Ovary (tissue), 3 donors: ENCODE results near the gene APLN.

Source experiments
- EP300 ChIP-seq: sonication (generic); formaldehyde crosslinking; IDR thresholded peaks from one replicate; pipeline ENCODE4 v1.6.1; 2017; ENCODE audit warnings: antibody characterized with exemption
- POLR2A ChIP-seq: fragments of 450-650 bp; IDR thresholded peaks from one replicate; pipeline ENCODE4 v1.6.1; 2017; ENCODE audit warnings: antibody characterized with exemption, mild to moderate bottlenecking, moderate library complexity
- TF ChIP-seq, protein P1 (sequence below), 3 donors: fragments of 450-650 bp in 2 of 3; fragments of 200-600 bp in 1 of 3; IDR thresholded peaks; one replicate each; pipeline versions ENCODE4 v1.5.1 to v1.8.0; 2016 to 2022; ENCODE audit warnings: antibody characterized with exemption in 3 of 3, mild to moderate bottlenecking in 1 of 3
- donor health status: DM: no; HTN: no; CAD: no.

DNA sequence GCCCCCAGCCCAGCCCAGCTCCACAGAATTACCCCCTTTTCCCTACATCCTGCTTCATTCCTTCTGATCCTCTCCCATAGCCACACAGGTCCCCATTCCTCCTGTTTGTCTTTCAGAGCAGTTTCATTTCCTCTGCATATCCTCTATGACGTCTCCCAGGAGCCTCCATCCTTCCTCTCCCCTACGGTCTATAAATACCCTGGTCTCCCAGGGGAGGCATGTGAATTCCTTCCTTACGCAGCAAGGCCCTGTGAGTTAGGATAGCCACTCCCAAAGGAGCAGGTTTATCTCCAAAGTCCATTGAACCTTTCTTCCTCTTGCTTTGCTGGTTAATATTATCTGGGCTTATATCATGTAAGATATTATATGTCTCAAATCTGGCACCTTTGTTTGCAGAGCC is 8.4 kb upstream of the APLN start:
- TF ChIP-seq, protein P1, sequence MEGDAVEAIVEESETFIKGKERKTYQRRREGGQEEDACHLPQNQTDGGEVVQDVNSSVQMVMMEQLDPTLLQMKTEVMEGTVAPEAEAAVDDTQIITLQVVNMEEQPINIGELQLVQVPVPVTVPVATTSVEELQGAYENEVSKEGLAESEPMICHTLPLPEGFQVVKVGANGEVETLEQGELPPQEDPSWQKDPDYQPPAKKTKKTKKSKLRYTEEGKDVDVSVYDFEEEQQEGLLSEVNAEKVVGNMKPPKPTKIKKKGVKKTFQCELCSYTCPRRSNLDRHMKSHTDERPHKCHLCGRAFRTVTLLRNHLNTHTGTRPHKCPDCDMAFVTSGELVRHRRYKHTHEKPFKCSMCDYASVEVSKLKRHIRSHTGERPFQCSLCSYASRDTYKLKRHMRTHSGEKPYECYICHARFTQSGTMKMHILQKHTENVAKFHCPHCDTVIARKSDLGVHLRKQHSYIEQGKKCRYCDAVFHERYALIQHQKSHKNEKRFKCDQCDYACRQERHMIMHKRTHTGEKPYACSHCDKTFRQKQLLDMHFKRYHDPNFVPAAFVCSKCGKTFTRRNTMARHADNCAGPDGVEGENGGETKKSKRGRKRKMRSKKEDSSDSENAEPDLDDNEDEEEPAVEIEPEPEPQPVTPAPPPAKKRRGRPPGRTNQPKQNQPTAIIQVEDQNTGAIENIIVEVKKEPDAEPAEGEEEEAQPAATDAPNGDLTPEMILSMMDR (IDR thresholded peaks at IDR 0.05), result no peak
- TF ChIP-seq POLR2A (no peak), EP300 (no peak)
